Neural crest cell (in vitro differentiated cells): ENCODE data around the gene GPR101. TPM values are rescaled to one million over a fixed set of nuclear protein-coding genes. Genes with fewer than 3 reads are reported as not detected.
A peak's percentile ranks its signal among the peaks of the same experiment; 100 is the strongest.

Experiments used
- DNase-seq: peaks from one replicate; pipeline ENCODE4 v3.0.0; 2021; ENCODE audit warnings: low read depth, mixed read lengths, low spot score
- H3K27ac Mint-ChIP-seq: one replicate; pipeline ENCODE4 v1.8.0; 2021; ENCODE audit warnings: mild to moderate bottlenecking, mixed read lengths; ENCODE audit not compliant: unreplicated experiment
- H3K27me3 Mint-ChIP-seq: 2 replicates; pipeline ENCODE4 v1.8.0; 2021; ENCODE audit warnings: low read depth, mild to moderate bottlenecking, mixed read lengths
- H3K36me3 Mint-ChIP-seq: 2 replicates; pipeline ENCODE4 v1.8.0; 2021; ENCODE audit warnings: low read depth, mild to moderate bottlenecking, mixed read lengths
- H3K4me1 Mint-ChIP-seq: 2 replicates; pipeline ENCODE4 v1.8.0; 2021; ENCODE audit warnings: mixed read lengths
- H3K4me3 Mint-ChIP-seq: one replicate; pipeline ENCODE4 v1.8.0; 2021; ENCODE audit warnings: mild to moderate bottlenecking, mixed read lengths
- H3K9me3 Mint-ChIP-seq: 2 replicates; pipeline ENCODE4 v1.8.0; 2021; ENCODE audit warnings: mixed read lengths
- total RNA-seq: library from RNA; stranded (reverse); gene quantifications from 2 replicates; pipeline ENCODE4 v1.2.1, GENCODE V29; 2021
- TF ChIP-seq, protein P1 (sequence below): fragments of 200-600 bp; sonication (generic); conservative IDR thresholded peaks from 2 replicates; pipeline ENCODE4 v1.5.0; 2021; ENCODE audit warnings: antibody characterized with exemption, mild to moderate bottlenecking

GPR101 gene
- total RNA-seq, 1 donor from 2014 or later, result not detected

DNA sequence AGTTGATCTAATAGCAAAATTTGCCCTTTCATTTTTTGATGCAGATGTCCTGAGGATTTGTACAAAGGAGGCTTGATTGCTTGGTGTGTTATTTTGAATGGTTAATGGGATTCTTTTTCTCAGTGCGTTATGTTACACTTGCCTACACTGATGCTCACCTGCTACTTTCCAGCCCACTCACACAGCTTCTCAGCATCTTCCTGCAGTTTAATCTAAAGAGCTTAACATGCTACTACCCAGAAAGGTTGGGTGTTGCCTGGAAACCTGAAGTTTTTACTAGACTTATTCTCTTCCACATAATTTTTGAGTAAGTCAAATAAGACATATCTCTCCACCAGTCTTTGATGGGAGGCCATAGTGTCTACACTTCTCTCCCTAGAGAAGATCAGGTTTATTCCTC is 9.9 kb upstream of the GPR101 start:
- Mint-ChIP-seq H3K9me3 (peaks cover 10% of the 10 kb centered on the region), H3K27me3 (peaks cover 28% of the 10 kb centered on the region), H3K36me3 (peaks cover 5% of the 10 kb centered on the region), H3K4me3 (no peak overlapping the region), H3K27ac (no peak overlapping the region), H3K4me1 (no peaks in the 10 kb centered on the region)
- DNase-seq, result no peak
- TF ChIP-seq, protein P1, sequence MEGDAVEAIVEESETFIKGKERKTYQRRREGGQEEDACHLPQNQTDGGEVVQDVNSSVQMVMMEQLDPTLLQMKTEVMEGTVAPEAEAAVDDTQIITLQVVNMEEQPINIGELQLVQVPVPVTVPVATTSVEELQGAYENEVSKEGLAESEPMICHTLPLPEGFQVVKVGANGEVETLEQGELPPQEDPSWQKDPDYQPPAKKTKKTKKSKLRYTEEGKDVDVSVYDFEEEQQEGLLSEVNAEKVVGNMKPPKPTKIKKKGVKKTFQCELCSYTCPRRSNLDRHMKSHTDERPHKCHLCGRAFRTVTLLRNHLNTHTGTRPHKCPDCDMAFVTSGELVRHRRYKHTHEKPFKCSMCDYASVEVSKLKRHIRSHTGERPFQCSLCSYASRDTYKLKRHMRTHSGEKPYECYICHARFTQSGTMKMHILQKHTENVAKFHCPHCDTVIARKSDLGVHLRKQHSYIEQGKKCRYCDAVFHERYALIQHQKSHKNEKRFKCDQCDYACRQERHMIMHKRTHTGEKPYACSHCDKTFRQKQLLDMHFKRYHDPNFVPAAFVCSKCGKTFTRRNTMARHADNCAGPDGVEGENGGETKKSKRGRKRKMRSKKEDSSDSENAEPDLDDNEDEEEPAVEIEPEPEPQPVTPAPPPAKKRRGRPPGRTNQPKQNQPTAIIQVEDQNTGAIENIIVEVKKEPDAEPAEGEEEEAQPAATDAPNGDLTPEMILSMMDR, result no peak

DNA sequence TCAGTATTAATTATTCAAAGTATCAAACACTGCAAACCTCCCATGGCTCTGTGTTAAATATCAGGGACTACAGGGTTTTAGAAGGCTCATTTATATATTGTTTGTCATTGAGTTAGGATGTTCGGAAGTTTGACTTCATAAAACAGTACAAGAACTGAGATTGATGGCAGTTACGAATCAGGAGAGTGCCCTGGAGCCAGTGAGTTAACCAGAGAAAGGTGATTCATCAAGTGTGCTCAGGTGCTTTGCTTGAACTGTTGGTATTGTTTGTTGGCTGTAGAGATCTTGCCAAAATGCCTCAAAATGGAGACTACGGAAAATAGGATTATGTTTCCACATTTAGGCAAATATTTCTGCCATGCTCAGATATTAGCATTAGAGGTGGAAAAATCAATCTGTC is 7.5 kb upstream of the GPR101 start:
- Mint-ChIP-seq H3K4me1 (no peaks in the 10 kb centered on the region), H3K27me3 (peaks cover 43% of the 10 kb centered on the region), H3K36me3 (no peaks in the 10 kb centered on the region), H3K9me3 (peaks cover 2% of the 10 kb centered on the region), H3K27ac (no peak overlapping the region), H3K4me3 (no peak overlapping the region)
- TF ChIP-seq, protein P1, result no peak
- DNase-seq, result no peak

DNA sequence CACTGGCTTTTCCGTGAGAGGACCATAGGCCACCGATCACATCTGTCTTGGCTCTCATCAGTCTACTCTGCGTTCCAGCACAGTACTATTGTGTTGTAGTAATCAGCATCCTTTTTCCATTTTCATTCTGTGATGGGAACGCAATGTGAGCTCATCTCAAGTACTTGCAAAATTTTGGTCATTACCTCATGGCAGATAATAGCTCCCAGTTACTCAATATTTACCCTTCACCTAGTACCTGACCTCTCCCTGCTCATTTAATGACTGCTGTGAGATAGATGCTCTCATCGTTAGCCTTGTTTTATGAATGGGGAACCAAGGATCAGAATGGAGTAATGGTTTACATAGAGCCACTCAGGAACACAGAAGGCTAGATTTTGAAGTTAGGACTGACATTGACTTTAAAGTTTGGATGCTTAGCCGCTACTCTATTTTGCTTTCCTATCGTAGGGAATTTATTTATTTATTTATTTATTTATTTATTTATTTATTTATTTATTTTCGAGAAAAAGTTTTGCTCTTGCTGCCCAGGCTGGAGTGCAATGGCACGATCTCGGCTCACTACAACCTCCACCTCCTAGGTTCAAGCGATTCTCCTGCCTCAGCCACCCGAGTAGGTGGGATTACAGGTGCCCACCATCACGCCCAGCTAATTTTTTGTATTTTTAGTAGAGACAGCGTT is 6.5 kb upstream of the GPR101 start:
- TF ChIP-seq, protein P1, result no peak
- H3K27ac Mint-ChIP-seq, result no peak overlapping the region
- no peaks in the 10 kb centered on the region for H3K4me1 Mint-ChIP-seq
- H3K4me3 Mint-ChIP-seq, result no peak overlapping the region
- H3K27me3 Mint-ChIP-seq, result peaks cover 53% of the 10 kb centered on the region
- H3K9me3 Mint-ChIP-seq, result peaks cover 2% of the 10 kb centered on the region
- no peak for DNase-seq
- no peaks in the 10 kb centered on the region for H3K36me3 Mint-ChIP-seq

DNA sequence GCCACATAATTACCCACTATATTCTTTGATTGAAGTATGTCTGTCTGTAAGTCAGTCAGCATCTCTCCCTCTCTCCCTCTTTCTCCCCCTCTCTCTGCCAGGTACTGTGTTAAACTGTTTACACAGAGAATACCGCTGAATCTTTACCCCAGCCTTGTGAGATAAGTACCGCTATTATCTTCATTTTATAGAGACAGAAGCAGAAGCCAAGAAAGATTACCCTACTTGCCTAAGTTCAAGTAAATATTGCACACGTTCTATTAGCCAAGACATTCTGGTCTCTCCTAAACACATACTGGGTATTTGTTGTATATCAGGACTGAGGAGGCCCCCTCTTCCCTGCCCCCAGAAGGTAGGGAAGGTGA is 695 bp upstream of the GPR101 start:
- Mint-ChIP-seq H3K4me1 (peaks cover 5% of the 10 kb centered on the region), H3K27me3 (peaks cover 54% of the 10 kb centered on the region), H3K4me3 (peak overlapping the region; percentile 63), H3K36me3 (no peaks in the 10 kb centered on the region), H3K9me3 (peaks cover 2% of the 10 kb centered on the region), H3K27ac (no peak overlapping the region)
- no peak for DNase-seq
- TF ChIP-seq, protein P1, result no peak

DNA sequence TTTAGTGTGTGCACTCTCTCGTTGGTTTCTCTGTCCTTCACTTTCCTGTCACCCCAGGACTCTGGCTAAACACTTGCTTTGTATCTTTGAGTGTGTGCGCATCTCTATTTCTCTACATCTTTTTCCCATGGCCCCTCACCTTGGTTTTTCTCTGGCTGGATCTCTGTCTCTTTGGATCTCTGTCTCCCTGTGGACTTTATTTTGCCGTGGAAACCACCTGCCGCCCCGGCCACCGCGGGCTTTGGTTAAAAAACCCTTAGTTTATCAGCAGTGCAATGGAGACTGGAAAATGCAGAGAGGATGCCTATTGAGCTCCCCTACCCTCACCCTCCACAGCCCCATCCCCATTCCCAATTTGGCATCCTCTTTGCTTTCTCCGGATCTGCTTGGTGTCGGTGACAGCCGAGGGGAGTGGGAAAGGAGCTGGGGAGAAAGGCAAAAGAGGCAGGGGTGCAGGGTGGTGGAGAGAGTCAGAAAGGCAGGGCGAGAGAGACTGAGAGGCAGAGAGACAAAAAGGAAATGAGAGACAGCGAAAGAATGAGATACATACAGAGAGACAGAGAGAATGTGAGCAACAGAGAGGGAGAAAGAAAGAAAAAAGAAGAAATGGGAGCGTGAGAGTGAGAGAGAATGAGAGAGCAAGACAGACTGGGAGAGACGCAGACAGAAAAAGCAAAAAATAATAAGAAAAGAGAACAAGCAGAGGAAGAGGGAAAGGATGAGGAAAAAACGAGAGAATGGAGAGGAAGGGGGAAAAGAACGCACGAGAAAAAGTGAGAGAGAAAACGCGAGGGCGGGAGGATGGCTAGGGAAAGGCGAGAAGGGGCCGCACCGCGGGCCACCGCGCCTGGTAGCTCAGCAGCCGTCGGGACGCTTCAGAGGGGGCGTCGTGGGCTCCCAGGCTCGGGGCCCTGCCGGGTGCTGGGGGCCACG is 688 bp downstream of the GPR101 start:
- Mint-ChIP-seq H3K27me3 (peaks cover 41% of the 10 kb centered on the region), H3K27ac (no peak overlapping the region), H3K4me1 (peaks cover 5% of the 10 kb centered on the region), H3K36me3 (no peaks in the 10 kb centered on the region), H3K4me3 (no peak overlapping the region), H3K9me3 (peaks cover 2% of the 10 kb centered on the region)
- DNase-seq, result no peak
- TF ChIP-seq, protein P1, result no peak
